Activated gamma-delta T cell (primary cell): ENCODE results near the gene SPPL2B.
A peak's percentile ranks its signal among the peaks of the same experiment; 100 is the strongest.
"Not testable (repeated sequence)": the region's sequence is repeated elsewhere in the genome, so short reads cannot be mapped to it uniquely, and the experiment has no call there.

ENCODE experiments used
- DNase-seq: peaks from one replicate; lab custom pipeline; 2025; lab: John Stamatoyannopoulos, UW
- total RNA-seq, 2 donors: gene quantifications; one replicate each; lab custom pipeline; 2026; lab: John Stamatoyannopoulos, UW

The SPPL2B gene, protein sequence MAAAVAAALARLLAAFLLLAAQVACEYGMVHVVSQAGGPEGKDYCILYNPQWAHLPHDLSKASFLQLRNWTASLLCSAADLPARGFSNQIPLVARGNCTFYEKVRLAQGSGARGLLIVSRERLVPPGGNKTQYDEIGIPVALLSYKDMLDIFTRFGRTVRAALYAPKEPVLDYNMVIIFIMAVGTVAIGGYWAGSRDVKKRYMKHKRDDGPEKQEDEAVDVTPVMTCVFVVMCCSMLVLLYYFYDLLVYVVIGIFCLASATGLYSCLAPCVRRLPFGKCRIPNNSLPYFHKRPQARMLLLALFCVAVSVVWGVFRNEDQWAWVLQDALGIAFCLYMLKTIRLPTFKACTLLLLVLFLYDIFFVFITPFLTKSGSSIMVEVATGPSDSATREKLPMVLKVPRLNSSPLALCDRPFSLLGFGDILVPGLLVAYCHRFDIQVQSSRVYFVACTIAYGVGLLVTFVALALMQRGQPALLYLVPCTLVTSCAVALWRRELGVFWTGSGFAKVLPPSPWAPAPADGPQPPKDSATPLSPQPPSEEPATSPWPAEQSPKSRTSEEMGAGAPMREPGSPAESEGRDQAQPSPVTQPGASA
- total RNA-seq = 79.7 to 120 reads per million in 2 donors

DNA sequence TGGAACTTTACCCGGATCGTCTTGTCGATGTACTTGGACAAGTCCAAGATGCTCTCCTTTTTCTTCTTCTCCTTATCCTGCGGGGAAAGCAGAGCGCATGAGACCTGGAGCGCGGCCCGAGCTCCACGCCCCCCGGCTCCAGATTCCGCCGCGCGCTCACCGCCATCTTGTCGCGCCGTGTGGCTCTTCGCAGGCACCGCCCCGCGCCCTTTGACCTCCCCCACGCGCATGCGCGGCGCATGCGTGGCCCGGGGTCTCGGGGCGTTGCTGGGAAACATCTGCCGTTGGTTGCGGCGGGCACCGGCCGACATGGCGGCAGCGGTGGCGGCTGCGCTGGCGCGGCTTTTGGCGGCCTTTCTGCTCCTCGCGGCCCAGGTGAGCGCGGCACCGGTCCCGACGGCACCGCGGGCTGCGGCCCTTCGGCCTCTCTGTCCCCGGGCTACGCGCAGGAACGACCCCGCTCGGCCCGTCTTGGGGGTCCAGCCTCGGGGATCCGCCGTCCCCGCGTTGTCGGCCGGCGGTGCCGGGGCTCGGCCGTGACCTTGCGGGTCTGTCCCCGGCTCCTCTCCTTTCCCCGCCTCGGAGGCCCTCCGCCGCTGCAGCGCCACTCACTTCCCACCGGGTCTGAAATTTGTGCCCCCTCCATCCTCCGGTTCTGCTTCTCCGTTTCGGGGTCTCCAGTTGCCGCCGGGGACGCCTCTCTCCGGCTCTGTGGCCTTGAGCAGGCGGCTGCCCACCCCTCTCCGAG lies at the start of gene SPPL2B, which contains the start of gene LSM7:
SPPL2B (plus strand) TSS at position 284 of the 748 bp plus-strand sequence; CDS start at position 310, 26 bp downstream.
LSM7 (minus strand) TSS at position 186 of the 748 bp plus-strand sequence; CDS start at position 166, 20 bp downstream.
- peak; percentile 91 for DNase-seq

GRCh38 chr19:2280633-2281264 lies 47.7 kb upstream of the SPPL2B start:
- DNase-seq = no peak

DNA sequence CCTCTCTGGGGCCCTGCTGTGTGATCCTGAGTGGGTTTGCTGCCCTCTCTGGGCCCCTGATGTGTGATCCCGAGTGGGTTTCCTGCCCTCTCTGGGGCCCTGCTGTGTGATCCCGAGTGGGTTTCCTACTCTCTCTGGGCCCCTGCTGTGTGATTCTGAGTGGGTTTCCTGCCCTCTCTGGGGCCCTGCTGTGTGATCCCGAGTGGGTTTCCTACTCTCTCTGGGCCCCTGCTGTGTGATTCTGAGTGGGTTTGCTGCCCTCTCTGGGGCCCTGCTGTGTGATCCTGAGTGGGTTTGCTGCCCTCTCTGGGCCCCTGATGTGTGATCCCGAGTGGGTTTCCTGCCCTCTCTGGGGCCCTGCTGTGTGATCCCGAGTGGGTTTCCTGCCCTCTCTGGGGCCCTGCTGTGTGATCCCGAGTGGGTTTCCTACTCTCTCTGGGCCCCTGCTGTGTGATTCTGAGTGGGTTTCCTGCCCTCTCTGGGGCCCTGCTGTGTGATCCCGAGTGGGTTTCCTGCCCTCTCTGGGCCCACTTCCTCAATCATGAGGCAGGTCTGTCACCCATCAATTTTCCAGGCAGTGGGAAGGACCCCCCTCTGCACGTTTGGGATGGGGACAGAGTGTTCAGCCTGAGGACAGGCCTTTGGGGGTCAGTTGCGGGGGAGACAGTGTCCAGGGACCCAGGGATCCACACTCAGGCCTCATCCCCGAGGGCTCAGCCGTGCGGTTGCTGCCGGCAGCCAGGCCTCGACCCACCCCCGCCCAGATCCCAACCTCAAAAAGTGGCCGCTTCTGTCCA lies 47.0 kb upstream of the SPPL2B start:
- DNase-seq = not testable (repeated sequence)

DNA sequence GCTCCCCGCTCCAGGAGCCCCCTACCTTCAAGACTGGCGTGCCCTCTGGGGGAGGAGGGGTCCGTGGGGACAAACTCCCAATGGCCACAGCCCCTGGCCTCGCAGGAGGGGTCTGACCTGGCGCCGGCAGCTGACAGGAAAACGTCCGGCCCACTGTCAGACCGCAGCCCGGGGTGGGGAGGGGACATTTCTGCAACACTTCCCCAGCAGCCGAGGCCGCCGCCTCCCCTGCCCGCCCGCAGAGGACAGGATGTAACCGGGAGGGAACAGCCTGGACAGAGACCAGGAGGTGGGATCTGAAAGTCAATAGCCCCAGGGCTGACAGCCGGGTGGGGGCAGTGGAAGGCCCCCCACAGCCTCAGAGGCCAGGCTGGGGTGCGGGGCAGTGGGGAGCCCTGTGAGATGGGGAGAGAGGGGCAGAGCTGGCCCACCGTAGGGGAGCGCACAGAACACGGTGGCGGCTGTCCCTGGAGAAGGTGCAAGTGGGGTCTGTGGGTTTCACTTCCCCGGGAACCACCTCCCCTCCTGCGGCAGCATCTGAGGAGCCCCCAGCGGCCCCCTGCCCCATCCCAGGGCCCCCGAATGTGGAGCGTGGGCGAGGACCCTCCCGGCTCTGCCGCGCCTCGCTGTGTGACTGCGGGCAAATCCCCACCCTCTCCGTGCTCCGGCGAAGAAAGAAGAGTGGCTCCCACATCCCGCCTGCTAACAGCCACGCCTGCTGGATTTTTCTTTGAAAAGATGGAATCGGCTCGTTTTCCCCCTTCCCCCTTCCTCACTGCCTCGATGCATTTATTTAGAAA lies 46.2 kb upstream of the SPPL2B start, which contains the start of gene PEAK3:
PEAK3 (minus strand) TSS at position 114 of the 800 bp plus-strand sequence. CDS start 1,244 bp downstream, outside the sequence.
- no peak for DNase-seq

DNA sequence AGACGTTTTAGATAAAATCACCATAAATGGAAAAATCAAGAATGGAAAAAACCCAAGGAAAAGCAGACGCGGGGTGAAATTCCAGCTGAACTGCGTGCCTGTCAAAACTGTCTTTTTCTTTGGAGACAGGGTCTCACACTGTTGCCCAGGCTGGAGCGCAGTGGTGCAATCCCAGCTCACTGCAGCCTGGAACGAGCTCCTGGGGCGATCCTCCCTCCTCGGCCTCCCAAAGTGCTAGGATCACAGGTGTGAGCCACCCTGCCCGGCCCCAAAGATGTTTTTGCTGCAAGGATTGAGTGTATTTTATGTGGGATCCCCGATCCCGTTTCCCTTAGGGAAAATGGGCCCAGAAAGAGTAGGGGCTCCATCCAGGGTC lies 45.6 kb upstream of the SPPL2B start:
- DNase-seq = no peak

DNA sequence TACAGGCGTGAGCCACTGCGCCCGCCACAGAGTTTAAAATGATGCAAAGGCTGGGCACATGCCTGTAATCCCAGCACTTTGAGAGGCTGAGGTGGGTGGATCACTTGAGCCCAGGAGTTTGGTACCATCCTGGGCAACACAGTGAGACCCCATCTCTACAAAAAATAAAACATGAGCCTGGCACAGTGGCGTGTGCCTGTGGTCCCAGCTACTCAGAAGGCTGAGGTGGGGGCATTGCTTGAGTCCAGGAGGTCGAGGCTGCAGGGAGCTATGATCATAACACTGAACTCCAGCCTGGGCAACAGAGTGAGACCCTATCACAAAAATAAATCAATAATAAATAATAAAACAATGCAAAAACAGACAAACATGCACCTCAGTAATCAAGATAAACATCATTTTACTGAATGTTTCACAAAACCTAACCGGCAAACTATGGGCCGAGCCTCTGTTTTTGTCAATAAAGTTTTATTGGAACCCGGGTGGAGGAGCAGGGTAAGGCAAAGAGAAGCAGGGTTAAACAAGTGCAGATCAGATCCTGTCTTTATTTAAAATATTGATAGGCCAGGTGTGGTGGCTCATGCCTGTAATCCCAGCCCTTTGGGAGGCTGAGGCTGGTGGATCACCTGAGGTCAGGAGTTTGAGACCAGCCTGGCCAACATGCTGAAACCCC lies 44.5 kb upstream of the SPPL2B start:
- no peak for DNase-seq

DNA sequence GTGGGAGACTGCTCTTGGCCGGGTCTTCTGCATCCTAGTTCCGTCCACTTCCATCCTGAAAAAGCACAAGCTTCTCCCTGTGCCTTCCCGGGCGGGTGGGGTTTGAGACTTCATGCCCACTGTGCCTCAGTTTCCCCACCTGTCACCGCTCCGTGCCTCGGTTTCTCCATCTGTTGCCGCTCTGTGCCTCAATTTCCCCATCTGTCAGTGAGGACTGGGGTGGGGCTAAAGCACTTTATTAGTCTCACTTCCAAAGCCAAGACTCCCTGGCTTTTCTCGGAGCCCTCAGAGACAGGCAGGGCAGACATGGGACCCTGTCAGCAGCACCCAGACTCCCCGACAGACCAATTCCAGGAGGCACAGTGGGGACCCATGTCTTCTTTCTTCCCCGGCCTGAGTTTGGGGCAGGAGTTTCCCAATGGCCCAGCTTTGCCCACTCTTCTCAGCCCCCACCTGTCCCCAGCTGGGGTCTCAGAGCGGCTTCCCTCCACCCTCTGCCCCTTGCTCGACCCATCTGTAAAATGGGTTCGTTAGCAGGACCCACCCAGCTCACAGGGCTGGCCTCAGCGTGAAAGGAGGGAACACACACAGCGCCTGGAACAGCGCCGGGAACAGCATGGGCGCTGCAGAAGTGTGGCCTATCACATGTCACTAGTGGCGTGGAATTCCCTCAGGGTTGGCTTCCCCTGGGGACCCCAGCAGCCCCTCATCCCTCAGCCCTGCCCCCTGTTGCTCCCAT lies 41.9 kb upstream of the SPPL2B start:
- DNase-seq = no peak

- no peak for DNase-seq
Observed at GRCh38 chr19:2287585-2288337, 40.7 kb upstream of the SPPL2B start.

DNA sequence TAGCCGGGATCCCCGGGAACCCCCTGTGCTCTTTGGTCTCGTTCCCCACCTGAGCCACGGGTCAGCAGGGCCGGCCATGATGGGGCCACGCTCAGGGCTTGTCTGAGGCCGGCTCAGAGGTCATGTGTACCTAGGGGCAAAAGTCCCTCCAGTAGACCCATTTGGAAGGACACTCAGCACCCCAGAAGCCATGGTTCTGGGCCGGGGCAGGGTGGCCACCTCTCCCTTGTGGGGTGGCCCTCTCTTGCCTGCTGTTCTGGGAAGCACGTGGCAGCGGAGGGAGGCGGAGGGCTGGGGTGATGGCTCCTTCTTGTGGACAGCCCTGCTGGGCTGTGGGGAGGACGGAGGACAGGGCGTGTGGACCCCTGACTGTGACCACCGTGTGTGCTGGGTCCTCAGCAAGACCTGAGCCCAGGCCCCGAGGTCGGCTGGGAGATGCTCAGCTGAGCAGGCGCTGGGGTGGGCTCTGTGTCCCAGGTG lies 40.1 kb upstream of the SPPL2B start:
- no peak for DNase-seq

DNA sequence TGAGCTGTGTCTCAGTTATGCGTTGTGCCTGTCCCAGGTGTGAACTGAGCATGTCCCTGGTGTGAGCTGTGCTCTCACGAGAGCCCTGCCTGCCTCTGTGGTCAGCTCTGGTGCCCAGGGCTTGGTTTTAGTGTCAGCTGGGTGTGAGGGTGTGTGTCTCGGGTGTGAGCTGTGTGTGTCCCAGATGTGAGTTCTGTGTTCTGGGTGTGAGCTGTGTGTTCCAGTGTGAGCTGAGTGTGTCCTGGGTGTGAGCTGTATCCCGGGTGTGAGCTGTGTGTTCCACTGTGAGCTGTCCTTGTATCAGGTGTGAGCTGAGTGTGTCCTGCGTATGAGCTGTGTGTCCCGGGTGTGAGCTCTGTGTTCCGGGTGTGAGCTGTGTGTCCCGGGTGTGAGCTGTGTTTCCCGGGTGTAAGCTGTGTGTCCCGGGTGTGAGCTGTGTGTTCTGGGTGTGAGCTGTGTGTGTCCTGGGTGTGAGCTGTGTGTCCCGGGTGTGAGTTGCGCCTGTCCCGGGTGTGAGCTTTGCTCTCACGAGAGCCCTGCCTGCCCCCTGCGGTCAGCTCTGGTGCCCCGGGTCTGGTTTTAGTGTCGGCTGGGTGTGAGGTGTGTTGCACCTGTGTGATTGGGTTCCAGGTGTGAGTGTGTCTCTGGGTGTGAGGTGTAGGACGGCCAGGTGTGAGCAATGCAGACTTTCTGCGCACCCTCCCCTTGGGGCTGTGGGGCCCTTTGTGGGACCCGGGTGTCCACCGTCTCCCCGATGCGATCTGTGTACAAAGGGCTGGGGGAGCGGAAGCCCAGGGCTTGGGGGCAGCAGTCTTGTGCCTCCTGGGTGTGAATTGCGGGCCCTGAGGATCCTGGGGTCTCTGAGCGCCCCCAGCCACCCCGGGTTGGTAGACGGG lies 39.4 kb upstream of the SPPL2B start:
- DNase-seq = no peak

- DNase-seq = peak; percentile 45
Observed at GRCh38 chr19:2289714-2290435, 38.6 kb upstream of the SPPL2B start.

GRCh38 chr19:2290441-2291184 lies 37.9 kb upstream of the SPPL2B start:
- no peak for DNase-seq

GRCh38 chr19:2291185-2291751 lies 37.2 kb upstream of the SPPL2B start:
- no peak for DNase-seq

- no peak for DNase-seq
Observed at GRCh38 chr19:2294687-2295335, 33.7 kb upstream of the SPPL2B start.

DNA sequence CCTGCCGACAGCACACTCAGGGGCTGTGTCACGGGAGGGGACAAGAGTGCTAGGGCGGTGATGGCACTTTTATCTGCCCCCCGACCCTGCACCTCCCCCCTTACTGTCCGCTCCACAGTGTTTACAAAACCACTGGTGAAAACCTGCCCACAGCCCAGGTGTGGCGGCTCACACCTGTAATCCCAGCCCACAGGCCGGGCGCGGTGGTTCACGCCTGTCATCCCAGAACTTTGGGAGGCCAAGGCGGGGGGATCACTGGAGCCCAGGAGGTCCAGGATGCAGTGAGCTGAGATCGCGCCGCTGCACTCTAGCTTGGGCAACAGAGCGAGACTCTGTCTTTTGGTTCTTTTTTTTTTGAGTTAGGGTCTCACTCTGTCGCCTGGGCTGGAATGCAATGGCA lies 32.3 kb upstream of the SPPL2B start:
- DNase-seq = no peak
